Measurements from ENCODE around the gene CDR2.
"Not testable (repeated sequence)": the region's sequence is repeated elsewhere in the genome, so short reads cannot be mapped to it uniquely, and the experiment has no call there.

Gene CDR2

DNA sequence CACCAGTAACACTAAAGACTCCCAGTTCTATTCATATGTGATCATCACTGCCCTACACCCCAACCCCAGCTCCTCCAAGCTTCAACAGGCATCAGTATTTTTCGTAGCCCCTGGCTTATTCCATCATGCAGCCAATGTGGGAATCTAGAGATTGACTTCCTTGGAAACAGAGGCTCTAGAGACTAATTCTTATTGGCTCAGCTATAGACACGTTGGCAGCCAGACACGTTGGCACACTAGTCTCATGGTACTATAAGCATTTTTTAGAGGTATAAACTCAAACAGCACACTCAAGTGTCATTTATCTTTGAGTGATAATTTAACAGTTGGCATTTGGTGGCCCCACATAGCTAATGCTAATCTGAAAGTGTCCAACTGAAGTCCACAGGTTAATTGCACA, 44.4 kb upstream of the CDR2 start:
- CTCF ChIA-PET: interaction anchor here (0.6 kb wide), 1 partner anchor 1228 kb away, joined by 5 read pairs; no protein-coding TSS in a partner anchor
- no peaks in the 10 kb centered on the region for H3K4me1 ChIP-seq (ENCODE audit: control insufficient read depth, insufficient read depth, low read length)
- no peak overlapping the region for H3K4me3 ChIP-seq (ENCODE audit: low read depth, low read length)
- TF ChIP-seq ZNF274 (IDR thresholded peaks at IDR 0.05; ENCODE audit: low read length): no peak
- no peak for TF ChIP-seq ZNF274 (tag by site-specific recombination; IDR thresholded peaks at IDR 0.05; ENCODE audit: borderline replicate concordance)
- no peak for TF ChIP-seq ZNF23 (tag by site-specific recombination; IDR thresholded peaks at IDR 0.05; ENCODE audit: borderline replicate concordance)
- TF ChIP-seq ZNF670 (tag by site-specific recombination; IDR thresholded peaks at IDR 0.05; ENCODE audit: low read depth): no peak
- no peak for TF ChIP-seq ZBTB17 (tag by site-specific recombination; IDR thresholded peaks at IDR 0.05)
- TF ChIP-seq ZNF48 (tag by site-specific recombination; IDR thresholded peaks at IDR 0.05): no peak
- no peak for TF ChIP-seq AEBP2 (tag by site-specific recombination; IDR thresholded peaks at IDR 0.05; ENCODE audit: borderline replicate concordance)
- no peak for TF ChIP-seq ZNF707 (tag by site-specific recombination; IDR thresholded peaks at IDR 0.05)
- no peak for TF ChIP-seq ZNF324 (tag by site-specific recombination; IDR thresholded peaks at IDR 0.05)
- TF ChIP-seq, protein P1, sequence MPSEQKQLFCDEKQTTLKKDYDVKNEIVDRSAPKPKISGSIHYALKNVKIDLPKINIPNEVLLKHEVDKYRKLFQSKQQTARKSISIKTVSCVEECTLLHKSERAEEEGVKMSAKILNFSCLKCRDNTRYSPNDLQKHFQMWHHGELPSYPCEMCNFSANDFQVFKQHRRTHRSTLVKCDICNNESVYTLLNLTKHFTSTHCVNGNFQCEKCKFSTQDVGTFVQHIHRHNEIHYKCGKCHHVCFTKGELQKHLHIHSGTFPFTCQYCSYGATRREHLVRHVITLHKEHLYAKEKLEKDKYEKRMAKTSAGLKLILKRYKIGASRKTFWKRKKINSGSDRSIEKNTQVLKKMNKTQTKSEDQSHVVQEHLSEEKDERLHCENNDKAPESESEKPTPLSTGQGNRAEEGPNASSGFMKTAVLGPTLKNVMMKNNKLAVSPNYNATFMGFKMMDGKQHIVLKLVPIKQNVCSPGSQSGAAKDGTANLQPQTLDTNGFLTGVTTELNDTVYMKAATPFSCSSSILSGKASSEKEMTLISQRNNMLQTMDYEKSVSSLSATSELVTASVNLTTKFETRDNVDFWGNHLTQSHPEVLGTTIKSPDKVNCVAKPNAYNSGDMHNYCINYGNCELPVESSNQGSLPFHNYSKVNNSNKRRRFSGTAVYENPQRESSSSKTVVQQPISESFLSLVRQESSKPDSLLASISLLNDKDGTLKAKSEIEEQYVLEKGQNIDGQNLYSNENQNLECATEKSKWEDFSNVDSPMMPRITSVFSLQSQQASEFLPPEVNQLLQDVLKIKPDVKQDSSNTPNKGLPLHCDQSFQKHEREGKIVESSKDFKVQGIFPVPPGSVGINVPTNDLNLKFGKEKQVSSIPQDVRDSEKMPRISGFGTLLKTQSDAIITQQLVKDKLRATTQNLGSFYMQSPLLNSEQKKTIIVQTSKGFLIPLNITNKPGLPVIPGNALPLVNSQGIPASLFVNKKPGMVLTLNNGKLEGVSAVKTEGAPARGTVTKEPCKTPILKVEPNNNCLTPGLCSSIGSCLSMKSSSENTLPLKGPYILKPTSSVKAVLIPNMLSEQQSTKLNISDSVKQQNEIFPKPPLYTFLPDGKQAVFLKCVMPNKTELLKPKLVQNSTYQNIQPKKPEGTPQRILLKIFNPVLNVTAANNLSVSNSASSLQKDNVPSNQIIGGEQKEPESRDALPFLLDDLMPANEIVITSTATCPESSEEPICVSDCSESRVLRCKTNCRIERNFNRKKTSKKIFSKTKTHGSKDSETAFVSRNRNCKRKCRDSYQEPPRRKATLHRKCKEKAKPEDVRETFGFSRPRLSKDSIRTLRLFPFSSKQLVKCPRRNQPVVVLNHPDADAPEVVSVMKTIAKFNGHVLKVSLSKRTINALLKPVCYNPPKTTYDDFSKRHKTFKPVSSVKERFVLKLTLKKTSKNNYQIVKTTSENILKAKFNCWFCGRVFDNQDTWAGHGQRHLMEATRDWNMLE (tag by site-specific recombination; conservative IDR thresholded peaks at IDR 0.05; ENCODE audit: low read depth): no peak
- no peak for TF ChIP-seq KLF1 (tag by site-specific recombination; IDR thresholded peaks at IDR 0.05)
- TF ChIP-seq ZNF391 (tag by site-specific recombination; IDR thresholded peaks at IDR 0.05; ENCODE audit: borderline replicate concordance, low read depth): no peak
- TF ChIP-seq ZNF473 (tag by site-specific recombination; IDR thresholded peaks at IDR 0.05): no peak
- no peak for TF ChIP-seq ZEB2 (tag by site-specific recombination; IDR thresholded peaks at IDR 0.05)
- TF ChIP-seq ZSCAN5A (tag by site-specific recombination; IDR thresholded peaks at IDR 0.05): no peak
- TF ChIP-seq ZNF626 (tag by site-specific recombination; IDR thresholded peaks at IDR 0.05): no peak
- TF ChIP-seq ZNF2 (tag by site-specific recombination; IDR thresholded peaks at IDR 0.05): no peak
- POLR2A ChIA-PET: interaction anchor here (0.6 kb wide), 1 partner anchor 44 kb away, joined by 3 read pairs; the partner anchor contains the start of gene CDR2
- no peaks in the 10 kb centered on the region for H3K9me3 ChIP-seq (ENCODE audit: control insufficient read depth, insufficient read depth, low read depth, low read length)
- peaks cover 0 to 3% of the 10 kb centered on the region in 2 experiments; a peak in 1 of 3 replicates for H3K36me3 ChIP-seq (ENCODE audit: control insufficient read depth in 2 of 2, insufficient read depth in 1 of 2, low read length in 2 of 2)
- no peak overlapping the region for H3K27ac ChIP-seq (ENCODE audit: extremely low read depth, low read depth, low read length)

GRCh38 chr16:22417798-22418197, 43.4 kb upstream of the CDR2 start:
- H3K4me1 ChIP-seq (ENCODE audit: control insufficient read depth, insufficient read depth, low read length); POLR2A ChIA-PET; H3K9me3 ChIP-seq (ENCODE audit: control insufficient read depth, insufficient read depth, low read depth, low read length); H3K4me3 ChIP-seq (ENCODE audit: low read depth, low read length); H3K27ac ChIP-seq (ENCODE audit: extremely low read depth, low read depth, low read length); H3K36me3 ChIP-seq (ENCODE audit: control insufficient read depth in 2 of 2, insufficient read depth in 1 of 2, low read length in 2 of 2): not testable (repeated sequence)
- CTCF ChIA-PET: interaction anchor here (0.7 kb wide), 1 partner anchor 192 kb away, joined by 3 read pairs; no protein-coding TSS in a partner anchor
- TF ChIP-seq, protein P2, sequence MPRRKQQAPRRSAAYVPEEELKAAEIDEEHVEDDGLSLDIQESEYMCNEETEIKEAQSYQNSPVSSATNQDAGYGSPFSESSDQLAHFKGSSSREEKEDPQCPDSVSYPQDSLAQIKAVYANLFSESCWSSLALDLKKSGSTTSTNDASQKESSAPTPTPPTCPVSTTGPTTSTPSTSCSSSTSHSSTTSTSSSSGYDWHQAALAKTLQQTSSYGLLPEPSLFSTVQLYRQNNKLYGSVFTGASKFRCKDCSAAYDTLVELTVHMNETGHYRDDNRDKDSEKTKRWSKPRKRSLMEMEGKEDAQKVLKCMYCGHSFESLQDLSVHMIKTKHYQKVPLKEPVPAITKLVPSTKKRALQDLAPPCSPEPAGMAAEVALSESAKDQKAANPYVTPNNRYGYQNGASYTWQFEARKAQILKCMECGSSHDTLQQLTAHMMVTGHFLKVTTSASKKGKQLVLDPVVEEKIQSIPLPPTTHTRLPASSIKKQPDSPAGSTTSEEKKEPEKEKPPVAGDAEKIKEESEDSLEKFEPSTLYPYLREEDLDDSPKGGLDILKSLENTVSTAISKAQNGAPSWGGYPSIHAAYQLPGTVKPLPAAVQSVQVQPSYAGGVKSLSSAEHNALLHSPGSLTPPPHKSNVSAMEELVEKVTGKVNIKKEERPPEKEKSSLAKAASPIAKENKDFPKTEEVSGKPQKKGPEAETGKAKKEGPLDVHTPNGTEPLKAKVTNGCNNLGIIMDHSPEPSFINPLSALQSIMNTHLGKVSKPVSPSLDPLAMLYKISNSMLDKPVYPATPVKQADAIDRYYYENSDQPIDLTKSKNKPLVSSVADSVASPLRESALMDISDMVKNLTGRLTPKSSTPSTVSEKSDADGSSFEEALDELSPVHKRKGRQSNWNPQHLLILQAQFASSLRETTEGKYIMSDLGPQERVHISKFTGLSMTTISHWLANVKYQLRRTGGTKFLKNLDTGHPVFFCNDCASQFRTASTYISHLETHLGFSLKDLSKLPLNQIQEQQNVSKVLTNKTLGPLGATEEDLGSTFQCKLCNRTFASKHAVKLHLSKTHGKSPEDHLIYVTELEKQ (tag by site-specific recombination; IDR thresholded peaks at IDR 0.05; ENCODE audit: borderline replicate concordance): peak; percentile 81; the same call in 1 of the 2 replicates
